GM18907 (cell line): ENCODE measurements around the gene DERL3.

Experiments used
- ATAC-seq: cut with Tn5 transposase; IDR thresholded peaks from one replicate; pipeline ENCODE4 v1.9.1; 2021; ENCODE audit warnings: mild to moderate bottlenecking, moderate library complexity; ENCODE audit not compliant: unreplicated experiment

The DERL3 gene

DNA sequence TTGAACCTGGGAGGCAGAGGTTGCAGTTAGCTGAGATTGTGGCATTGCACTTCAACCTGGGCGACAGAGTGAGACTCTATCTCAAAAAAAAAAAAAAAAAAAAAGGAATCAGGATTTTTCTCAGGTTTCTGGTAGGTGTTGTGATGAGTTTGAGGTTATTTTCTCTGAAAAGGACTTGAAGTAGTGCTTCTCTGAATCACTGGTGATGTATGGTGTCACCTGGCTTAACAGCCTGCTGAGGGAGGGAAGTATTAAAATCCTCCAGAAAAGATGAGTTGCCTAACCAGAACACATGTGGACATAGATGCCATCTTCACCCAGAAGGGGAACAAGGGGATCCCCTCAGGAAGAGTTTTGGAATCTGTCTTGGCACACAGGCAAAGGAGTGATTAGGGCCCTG, 32.0 kb downstream of the DERL3 start:
- no peak for ATAC-seq

- ATAC-seq: no peak
These were observed 34.0 kb downstream of the DERL3 start for GRCh38 chr22:23804781-23805291.

DNA sequence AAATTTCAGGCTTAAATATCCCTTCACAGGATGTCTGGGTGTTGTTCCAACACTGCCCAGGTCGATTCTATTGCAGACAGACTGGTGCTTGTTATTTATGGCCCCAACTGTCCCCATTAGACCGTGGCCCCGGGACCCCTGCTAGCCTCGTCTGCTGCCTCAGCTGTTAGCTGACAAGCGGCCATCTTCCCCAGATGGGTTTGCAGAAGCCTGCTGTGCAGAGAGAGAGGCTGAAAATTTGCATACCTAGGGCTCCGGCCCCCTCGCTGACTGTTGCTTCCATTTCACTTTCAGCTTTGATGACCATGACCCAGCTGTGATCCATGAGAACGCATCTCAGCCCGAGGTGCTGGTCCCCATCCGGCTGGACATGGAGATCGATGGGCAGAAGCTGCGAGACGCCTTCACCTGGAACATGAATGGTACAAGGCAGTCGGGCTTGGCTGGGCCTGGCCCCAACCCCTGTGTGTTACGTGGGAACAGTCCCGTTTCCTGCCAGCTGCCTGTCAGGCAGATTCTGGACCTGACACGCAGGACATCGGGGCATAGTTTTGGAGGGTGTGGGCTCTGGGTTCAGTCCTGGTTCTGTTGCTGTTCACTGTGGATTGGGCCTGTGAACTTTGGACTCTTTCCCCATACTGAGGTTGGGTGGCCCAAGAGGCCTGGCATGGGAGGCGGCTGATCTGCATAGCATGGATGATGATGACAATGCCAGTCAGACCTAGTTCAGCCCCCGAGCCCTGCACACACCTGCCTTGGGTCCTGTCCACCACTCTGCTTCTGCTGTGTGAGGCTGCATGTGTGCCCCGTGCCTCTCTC, 35.6 kb downstream of the DERL3 start:
- no peak for ATAC-seq

DNA sequence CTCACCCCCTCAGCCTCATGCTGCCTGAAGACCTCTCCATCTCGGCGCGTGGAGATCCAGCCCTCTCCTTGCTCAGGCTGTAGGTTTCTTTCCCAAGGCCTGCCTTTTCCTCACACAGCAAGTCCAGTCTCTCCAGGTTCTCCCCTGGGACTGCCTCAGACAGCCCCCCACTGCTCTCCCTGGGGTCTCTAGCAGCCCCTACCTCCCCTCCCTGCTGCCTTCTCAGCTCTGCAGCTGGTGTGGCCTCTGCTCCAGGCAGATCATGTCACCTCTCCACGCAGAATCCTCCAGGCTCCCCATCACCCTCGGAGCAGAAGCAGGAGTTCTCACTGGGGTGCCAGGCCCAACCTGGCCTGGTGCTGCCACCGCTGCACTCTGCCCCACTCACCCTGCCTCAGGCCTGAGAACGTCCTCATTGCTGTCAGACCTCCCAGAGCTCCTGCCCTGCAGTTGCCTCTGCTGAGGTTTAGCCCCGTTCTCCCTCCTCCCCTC, 36.9 kb downstream of the DERL3 start:
- no peak for ATAC-seq

DNA sequence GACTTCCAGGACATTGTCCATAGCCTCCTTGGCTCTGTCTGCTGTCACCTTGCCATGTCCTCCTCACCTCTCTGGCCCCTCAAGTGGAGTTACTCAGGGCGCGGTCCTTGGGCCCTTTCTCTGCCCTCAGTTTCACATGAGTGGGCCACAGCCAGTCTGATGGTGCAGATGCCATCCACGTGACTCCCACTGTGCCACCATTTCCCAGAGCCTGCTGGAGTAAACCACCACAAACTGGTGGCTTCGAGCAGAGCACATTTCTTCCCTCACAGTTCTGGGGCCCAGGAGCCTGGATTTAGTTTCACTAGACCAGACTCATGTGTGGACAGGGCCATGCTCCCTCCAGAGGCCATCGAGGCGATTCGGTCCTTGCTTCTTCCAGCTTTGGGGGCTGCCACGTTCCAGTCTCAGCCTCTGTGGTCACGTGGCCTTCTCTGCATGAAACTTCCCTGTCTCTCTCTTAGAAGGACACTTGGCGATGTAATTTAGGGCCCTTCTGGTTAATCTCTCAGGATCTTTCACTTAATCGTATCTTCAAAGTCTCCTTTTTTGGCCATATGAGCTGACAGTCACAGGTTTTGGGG, 37.5 kb downstream of the DERL3 start:
- no peak for ATAC-seq

DNA sequence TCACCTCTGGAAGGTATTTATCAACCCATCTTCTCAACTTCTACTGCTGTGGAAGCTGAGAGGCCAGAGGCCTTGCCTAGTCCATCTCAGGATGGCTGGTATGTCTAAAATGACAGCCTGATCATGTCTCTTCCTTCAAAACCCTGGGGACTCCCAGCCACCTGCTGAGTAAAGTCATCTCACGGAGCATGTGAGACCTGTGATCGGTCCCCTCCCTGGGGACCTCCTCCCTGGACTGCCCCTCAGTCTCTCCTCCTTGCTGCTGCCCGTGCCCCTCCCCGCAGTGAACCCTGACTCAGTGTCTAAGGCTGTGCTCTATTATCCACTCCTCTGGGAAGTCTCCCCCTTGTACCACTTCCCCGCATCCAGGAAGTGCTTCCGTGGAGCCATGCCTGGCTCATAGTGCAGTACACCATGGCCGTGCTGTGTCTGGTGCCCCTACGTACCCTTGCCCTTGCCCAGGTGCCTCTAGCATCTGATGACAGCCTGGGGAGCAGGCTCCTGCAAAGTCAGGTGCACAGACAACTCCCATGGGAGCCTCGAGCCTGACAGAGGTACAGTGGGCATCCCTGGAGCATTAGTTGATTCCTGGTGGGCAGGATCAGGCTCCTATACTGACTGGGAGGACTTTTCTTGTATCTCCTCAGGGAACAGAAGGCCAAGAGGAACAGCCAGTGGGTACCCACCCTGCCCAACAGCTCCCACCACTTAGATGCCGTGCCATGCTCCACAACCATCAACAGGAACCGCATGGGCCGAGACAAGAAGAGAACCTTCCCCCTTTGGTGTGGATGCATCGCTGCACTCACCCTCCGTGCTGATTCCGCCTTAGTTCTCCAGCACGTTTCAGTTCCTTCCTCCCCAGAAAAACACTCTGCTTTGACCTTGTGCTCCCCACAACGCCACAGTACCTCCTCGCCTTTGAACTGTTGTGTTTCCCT, 38.2 kb downstream of the DERL3 start:
- peak; percentile 69 for ATAC-seq

GRCh38 chr22:23796461-23796860, 42.3 kb downstream of the DERL3 start:
- ATAC-seq: no peak

- ATAC-seq: no peak
These were observed 45.5 kb downstream of the DERL3 start for GRCh38 chr22:23793326-23793725.

DNA sequence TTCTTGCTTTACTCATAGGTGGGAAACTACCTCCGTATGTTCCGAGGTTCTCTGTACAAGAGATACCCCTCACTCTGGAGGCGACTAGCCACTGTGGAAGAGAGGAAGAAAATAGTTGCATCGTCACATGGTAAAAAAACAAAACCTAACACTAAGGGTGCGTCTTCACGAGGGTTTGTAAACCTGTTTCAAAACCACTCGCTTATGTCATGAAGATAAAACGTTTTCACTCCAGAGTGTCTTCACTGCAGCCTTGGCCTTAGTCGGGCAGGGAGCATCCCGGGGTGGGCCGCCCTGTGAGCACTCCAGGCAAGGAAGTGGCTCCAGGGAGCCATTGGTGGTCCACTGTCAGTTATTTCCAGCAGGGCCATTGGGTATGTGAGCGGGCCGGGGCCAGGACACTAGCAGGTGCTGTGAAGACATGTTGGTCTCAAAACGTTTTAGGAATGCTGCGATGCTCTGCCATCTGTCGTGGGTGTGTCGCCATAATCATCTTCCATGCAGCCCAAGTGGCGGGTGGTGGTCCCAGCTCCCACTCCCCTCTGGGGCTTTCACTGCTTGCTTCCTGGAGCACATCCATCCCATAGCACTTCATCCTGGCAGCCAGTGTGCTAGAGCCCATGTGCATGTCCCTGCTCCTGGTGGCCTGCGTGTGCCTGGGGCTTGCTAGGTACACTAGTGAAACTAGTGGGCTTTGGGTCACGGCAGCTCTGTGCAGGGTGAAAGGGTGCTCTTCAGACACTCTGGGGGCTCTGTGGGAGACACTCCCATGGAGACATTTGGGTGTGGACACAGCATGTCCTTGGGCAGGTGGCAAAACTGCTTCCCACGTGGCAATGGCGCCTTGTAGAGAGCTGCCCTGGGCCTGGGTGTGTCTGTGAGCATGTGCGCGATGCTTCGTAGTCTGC, 46.8 kb downstream of the DERL3 start:
- no peak for ATAC-seq

DNA sequence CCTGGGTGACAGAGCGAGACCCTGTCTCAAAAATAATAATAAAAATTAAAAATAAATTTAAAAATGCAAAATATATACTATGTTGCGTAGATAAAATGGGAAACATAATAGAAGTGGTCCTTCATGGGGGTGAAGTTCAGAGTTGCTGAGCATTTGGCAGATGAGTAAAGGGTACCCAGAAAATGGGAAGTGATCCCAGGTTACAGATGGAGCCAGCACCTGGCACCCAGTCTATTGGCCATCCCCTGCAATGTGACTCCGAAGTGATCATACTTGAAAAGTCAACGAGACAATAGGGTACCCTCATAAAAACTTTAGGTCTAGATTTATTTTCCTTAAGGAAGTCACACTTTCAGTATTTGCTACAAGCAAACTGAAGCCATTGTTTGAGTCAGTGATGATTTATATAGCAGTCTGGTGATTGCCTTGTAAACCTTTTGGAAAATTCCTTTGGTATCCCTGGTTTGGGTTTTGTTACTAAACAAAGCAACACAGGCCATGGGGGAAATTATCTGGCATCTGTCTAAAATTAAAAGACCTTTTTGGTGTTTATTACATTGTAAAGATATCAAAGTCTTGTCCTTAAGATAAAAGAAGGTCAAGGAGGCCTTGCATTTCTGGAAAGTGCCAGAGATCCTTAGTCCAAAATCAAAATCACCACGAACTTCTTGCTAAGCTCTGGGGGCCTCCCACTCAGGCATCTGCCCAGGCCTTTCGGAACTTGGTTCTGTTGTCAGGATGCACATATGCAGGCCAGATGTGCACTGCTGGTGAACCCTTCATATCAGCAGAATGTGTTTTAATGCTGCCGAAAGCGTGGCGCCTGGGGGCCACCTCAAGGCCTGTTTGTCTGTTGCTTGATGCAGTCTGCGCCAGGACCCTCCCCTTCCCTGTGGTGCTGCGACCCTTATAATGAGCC, 47.7 kb downstream of the DERL3 start:
- no peak for ATAC-seq

- ATAC-seq: no peak
These were observed 49.2 kb downstream of the DERL3 start for GRCh38 chr22:23789638-23790037.

DNA sequence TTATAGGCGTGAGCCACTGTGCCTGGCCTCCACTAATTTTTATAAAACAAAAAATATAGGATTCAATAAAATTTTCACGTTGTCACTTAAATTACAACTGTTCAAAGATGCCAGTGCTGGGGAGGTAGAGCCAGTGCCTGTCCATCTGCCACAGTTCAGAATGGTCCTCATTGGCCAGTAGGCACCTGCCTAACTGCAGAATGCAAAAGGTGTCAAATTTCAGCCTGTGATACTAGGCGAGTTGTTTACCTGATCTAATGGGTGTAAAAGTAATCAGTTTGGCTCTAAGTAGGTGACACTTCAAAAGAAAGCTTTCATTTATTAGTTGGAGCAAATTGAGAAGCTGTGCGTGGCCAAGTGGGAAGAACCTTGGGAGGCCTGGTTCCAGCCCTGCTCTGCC, 49.7 kb downstream of the DERL3 start:
- ATAC-seq: no peak

GRCh38 chr22:23787910-23788309, 50.9 kb downstream of the DERL3 start:
- no peak for ATAC-seq

GRCh38 chr22:23787600-23787896, 51.3 kb downstream of the DERL3 start:
- peak; percentile 23 for ATAC-seq

DNA sequence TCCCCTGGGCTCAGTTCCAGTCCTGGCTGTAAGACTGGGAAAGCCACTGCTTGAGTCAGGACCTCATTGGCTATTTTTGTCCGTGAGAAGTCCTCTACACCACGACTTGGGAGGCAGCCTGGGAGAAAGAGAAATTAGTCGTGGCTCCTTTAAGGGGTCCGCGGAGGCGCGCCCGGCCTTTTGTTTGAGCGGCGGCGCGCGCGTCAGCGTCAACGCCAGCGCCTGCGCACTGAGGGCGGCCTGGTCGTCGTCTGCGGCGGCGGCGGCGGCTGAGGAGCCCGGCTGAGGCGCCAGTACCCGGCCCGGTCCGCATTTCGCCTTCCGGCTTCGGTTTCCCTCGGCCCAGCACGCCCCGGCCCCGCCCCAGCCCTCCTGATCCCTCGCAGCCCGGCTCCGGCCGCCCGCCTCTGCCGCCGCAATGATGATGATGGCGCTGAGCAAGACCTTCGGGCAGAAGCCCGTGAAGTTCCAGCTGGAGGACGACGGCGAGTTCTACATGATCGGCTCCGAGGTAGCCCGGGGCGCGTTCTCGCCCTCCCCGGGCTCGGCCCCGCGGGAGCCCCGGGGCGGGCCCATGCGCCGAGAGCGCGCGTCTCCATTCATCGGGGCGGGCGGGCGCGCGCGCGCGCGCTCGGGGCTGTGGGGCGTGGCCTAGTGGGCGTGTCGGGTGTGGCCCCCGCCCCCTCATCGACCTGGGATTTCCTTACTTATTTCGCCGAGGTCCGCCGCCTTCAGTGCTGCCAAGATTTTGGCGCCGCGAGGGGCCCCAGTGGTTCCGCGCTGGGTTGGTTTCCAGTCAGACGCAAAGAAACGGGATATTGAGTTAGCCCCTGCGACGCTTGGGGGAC, 51.8 kb downstream of the DERL3 start, which contains the start of gene SMARCB1:
Gene SMARCB1, plus strand, starts transcription at position 215 of the 848 bp plus-strand sequence. Its CDS starts 204 bp downstream, at position 419.
- ATAC-seq: peak; percentile 66

DNA sequence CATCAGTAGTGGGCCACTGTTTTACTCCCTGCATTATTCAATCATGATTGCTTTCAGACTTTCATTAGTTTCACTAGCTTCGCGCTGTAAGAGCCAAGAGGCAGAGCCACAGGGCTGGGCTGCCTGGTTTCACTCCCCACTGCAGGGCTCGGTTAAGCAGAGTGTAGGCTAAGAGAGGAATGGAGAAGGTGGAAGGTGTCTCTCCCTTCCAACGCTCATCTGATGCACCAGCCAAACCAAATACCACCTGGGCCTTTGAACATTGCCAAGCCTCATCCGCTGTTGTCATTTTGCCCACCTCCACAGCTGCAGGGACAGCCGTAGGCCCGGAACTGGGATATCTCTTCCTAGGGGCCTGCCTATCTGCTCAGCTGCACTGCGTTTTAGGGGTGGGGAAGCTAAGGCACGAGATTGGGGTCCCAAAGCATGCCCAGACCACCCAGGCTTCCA, 52.5 kb downstream of the DERL3 start:
- ATAC-seq: no peak
